C4-2B (cell line): ENCODE data around the gene EMC1.

Experiments
- ZFX ChIP-seq: fragments of 450-650 bp; IDR thresholded peaks from 2 replicates; pipeline ENCODE4 v1.6.1; 2017
- TF ChIP-seq, protein P1 (sequence below): fragments of 450-650 bp; conservative IDR thresholded peaks from 2 replicates; pipeline ENCODE4 v1.5.1; 2017; ENCODE audit warnings: mild to moderate bottlenecking

DNA sequence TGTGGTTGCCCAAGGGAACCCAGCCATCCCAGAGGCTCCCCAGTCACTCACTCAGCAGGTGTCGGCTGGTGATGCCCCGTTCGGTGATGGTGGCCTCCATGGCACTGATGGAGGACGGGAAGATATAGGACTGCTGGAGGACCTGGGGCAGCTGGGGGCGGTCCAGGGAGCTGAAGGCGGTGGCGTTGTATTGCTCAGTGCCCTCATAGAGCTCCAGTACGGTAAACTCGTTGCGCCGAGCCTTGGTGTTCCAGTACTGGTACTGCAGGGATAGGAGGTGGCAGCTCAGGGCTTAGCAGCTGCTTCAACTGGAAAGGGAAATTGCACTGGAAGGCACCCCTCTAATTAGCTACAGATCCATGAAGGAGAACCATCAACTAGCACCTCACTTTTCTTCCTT is 28.8 kb downstream of the EMC1 start:
- TF ChIP-seq, protein P1, sequence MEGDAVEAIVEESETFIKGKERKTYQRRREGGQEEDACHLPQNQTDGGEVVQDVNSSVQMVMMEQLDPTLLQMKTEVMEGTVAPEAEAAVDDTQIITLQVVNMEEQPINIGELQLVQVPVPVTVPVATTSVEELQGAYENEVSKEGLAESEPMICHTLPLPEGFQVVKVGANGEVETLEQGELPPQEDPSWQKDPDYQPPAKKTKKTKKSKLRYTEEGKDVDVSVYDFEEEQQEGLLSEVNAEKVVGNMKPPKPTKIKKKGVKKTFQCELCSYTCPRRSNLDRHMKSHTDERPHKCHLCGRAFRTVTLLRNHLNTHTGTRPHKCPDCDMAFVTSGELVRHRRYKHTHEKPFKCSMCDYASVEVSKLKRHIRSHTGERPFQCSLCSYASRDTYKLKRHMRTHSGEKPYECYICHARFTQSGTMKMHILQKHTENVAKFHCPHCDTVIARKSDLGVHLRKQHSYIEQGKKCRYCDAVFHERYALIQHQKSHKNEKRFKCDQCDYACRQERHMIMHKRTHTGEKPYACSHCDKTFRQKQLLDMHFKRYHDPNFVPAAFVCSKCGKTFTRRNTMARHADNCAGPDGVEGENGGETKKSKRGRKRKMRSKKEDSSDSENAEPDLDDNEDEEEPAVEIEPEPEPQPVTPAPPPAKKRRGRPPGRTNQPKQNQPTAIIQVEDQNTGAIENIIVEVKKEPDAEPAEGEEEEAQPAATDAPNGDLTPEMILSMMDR, result no peak
- TF ChIP-seq ZFX, result no peak
